A549 (cell line): ENCODE data around the gene TMEM129. TPM values are rescaled to one million over a fixed set of nuclear protein-coding genes. Genes with fewer than 3 reads are reported as not detected.

ENCODE experiments used
- ATAC-seq, 2 experiments: fragments of 200-7000 bp in 1 of 2; fragments of >200 bp in 1 of 2; cut with Nextera tagmentation in 1 of 2; cut with Tn5 transposase in 1 of 2; 3 replicates each; pipeline versions ENCODE4 v1.8.0 to v1.9.1; 2018 to 2020; ENCODE audit warnings: mild to moderate bottlenecking in 1 of 2, moderate library complexity in 1 of 2
- CTCF ChIA-PET: fragments of 300-600 bp; sonication (Branson Sonifier 250); formaldehyde crosslinking; extraction: SDS; loops from one replicate; lab custom pipeline; 2021; ENCODE audit warnings: antibody characterized with exemption, inconsistent platforms; lab: Yijun Ruan, JAX
- POLR2A ChIA-PET: fragments of 350-600 bp; formaldehyde crosslinking; extraction: SDS; loops from one replicate; lab custom pipeline; 2021; ENCODE audit warnings: antibody characterized with exemption, inconsistent platforms; lab: Yijun Ruan, JAX
- DNase-seq, 2 experiments: peaks; one replicate each; pipeline versions ENCODE4 v3.0.0 to v3.0.0-alpha.2; 2011 to 2016; ENCODE audit warnings: low read depth in 1 of 2, low spot score in 1 of 2
- FAIRE-seq: peaks from 2 replicates; lab custom pipeline; 2011; peaks lifted over from hg19 to GRCh38; lab: Jason Lieb, UNC
- H3K27ac ChIP-seq, 2 experiments: fragments of >200 bp; sonication (Bioruptor Twin); formaldehyde crosslinking; 3 replicates each; pipeline ENCODE4 v1.5.1; 2016 to 2017
- H3K4me1 ChIP-seq: fragments of >200 bp; sonication (Bioruptor Twin); formaldehyde crosslinking; 3 replicates; pipeline ENCODE4 v1.6.1; 2016
- H3K4me2 ChIP-seq: fragments of >200 bp; sonication (Bioruptor Twin); formaldehyde crosslinking; 3 replicates; pipeline ENCODE4 v1.6.1; 2016
- H3K4me3 ChIP-seq: fragments of >200 bp; sonication (Bioruptor Twin); formaldehyde crosslinking; 3 replicates; pipeline ENCODE4 v1.5.1; 2016
- H3K9me3 ChIP-seq: fragments of >200 bp; sonication (Bioruptor Twin); formaldehyde crosslinking; 3 replicates; pipeline ENCODE4 v1.6.1; 2016
- BHLHE40 ChIP-seq: IDR thresholded peaks from 2 replicates; pipeline ENCODE4 v1.6.1; 2012; ENCODE audit warnings: low read depth, low read length, inconsistent platforms
- CBX2 ChIP-seq: fragments of 200-600 bp; sonication (generic); IDR thresholded peaks from 2 replicates; pipeline ENCODE4 v1.6.1; 2016; ENCODE audit warnings: low read depth, mild to moderate bottlenecking, borderline replicate concordance
- CEBPB ChIP-seq, 2 experiments: fragments of >200 bp in 1 of 2; sonication (Bioruptor Twin) in 1 of 2; formaldehyde crosslinking in 1 of 2; IDR thresholded peaks; 2 replicates each; pipeline ENCODE4 v1.6.1; 2012 to 2016
- CHD4 ChIP-seq: fragments of 200-600 bp; sonication (generic); IDR thresholded peaks from 2 replicates; pipeline ENCODE4 v1.6.1; 2016; ENCODE audit warnings: antibody characterized with exemption, mild to moderate bottlenecking, borderline replicate concordance
- EP300 ChIP-seq, 2 experiments: fragments of >200 bp; sonication (Bioruptor Twin); formaldehyde crosslinking; IDR thresholded peaks; 2 replicates in 1 of 2; 3 replicates in 1 of 2; pipeline ENCODE4 v1.6.1; 2016 to 2017
- ESRRA ChIP-seq: fragments of 150-350 bp; IDR thresholded peaks from 2 replicates; pipeline ENCODE4 v1.6.1; 2014; ENCODE audit warnings: mild to moderate bottlenecking, low read length, borderline replicate concordance
- FOXS1 ChIP-seq: fragments of 250-450 bp; sonication (Bioruptor Pico); IDR thresholded peaks from 2 replicates; pipeline ENCODE4 v1.5.0; 2020; ENCODE audit warnings: mild to moderate bottlenecking, moderate library complexity
- HEYL ChIP-seq: fragments of 250-450 bp; sonication (Bioruptor Pico); IDR thresholded peaks from 2 replicates; pipeline ENCODE4 v1.8.0; 2021; ENCODE audit warnings: mild to moderate bottlenecking, moderate library complexity
- HOXB13 ChIP-seq: fragments of 250-450 bp; sonication (Bioruptor Pico); IDR thresholded peaks from 2 replicates; pipeline ENCODE4 v1.5.0; 2020; ENCODE audit warnings: low read depth, mild to moderate bottlenecking, moderate library complexity
- JUNB ChIP-seq: fragments of >200 bp; sonication (Bioruptor Twin); formaldehyde crosslinking; IDR thresholded peaks from 2 replicates; pipeline ENCODE4 v1.6.1; 2016
- KDM1A ChIP-seq: fragments of 200-600 bp; sonication (generic); IDR thresholded peaks from 2 replicates; pipeline ENCODE4 v1.6.1; 2016; ENCODE audit warnings: low read depth, mild to moderate bottlenecking
- KDM5A ChIP-seq: fragments of 200-600 bp; sonication (generic); IDR thresholded peaks from 2 replicates; pipeline ENCODE4 v1.6.1; 2016; ENCODE audit warnings: antibody characterized with exemption, mild to moderate bottlenecking
- MAFK ChIP-seq: fragments of 450-650 bp; IDR thresholded peaks from 2 replicates; pipeline ENCODE4 v1.6.1; 2014; ENCODE audit not compliant: partially characterized antibody
- MAZ ChIP-seq: fragments of 150-350 bp; IDR thresholded peaks from 2 replicates; pipeline ENCODE4 v1.6.1; 2014; ENCODE audit warnings: antibody characterized with exemption, low read depth, low read length, borderline replicate concordance
- NFE2L2 ChIP-seq: fragments of 150-350 bp; conservative IDR thresholded peaks from 2 replicates; pipeline ENCODE4 v1.6.1; 2014; ENCODE audit warnings: low read length
- PHF8 ChIP-seq: fragments of 200-600 bp; sonication (generic); IDR thresholded peaks from 2 replicates; pipeline ENCODE4 v1.6.1; 2016; ENCODE audit warnings: low read depth, mild to moderate bottlenecking, antibody characterized with exemption, moderate library complexity, borderline replicate concordance
- RAD21 ChIP-seq, 2 experiments: fragments of >200 bp in 1 of 2; sonication (Bioruptor Twin) in 1 of 2; formaldehyde crosslinking in 1 of 2; IDR thresholded peaks in 1 of 2; conservative IDR thresholded peaks in 1 of 2; 2 replicates in 1 of 2; 3 replicates in 1 of 2; pipeline ENCODE4 v1.6.1; 2012 to 2018; ENCODE audit warnings: inconsistent platforms in 1 of 2
- RARB ChIP-seq: fragments of 250-450 bp; sonication (Bioruptor Pico); IDR thresholded peaks from 2 replicates; pipeline ENCODE4 v1.8.0; 2021; ENCODE audit warnings: mild to moderate bottlenecking, moderate library complexity
- SMC3 ChIP-seq: fragments of >200 bp; sonication (Bioruptor Twin); formaldehyde crosslinking; IDR thresholded peaks from 3 replicates; pipeline ENCODE4 v1.6.1; 2018; ENCODE audit warnings: inconsistent platforms
- SREBF2 ChIP-seq: fragments of 450-650 bp; IDR thresholded peaks from 2 replicates; pipeline ENCODE4 v1.6.1; 2014; ENCODE audit warnings: mild to moderate bottlenecking, moderate library complexity
- TFCP2L1 ChIP-seq: fragments of 250-450 bp; sonication (Bioruptor Pico); IDR thresholded peaks from 2 replicates; pipeline ENCODE4 v1.5.0; 2021; ENCODE audit warnings: mild to moderate bottlenecking
- ZC3H11A ChIP-seq: fragments of 450-650 bp; IDR thresholded peaks from 2 replicates; pipeline ENCODE4 v1.6.1; 2014; ENCODE audit warnings: antibody characterized with exemption, mild to moderate bottlenecking
- ZFP36 ChIP-seq: fragments of 450-650 bp; IDR thresholded peaks from 2 replicates; pipeline ENCODE4 v1.6.1; 2014; ENCODE audit warnings: borderline replicate concordance; ENCODE audit not compliant: partially characterized antibody
- ZSCAN20 ChIP-seq: fragments of 250-450 bp; sonication (Bioruptor Pico); IDR thresholded peaks from 2 replicates; pipeline ENCODE4 v1.8.0; 2022; ENCODE audit warnings: mild to moderate bottlenecking, moderate library complexity
- WGBS: methylation state at CpG from one replicate; pipeline ENCODE4 v1.1.6; 2017; ENCODE audit errors: missing lambda C conversion rate; 5-methylcytosine and 5-hydroxymethylcytosine counted together
- polyA plus RNA-seq, 4 experiments: library from polyadenylated mRNA; depleted of rRNA in 3 of 4; stranded (reverse); fragments of >200 nt; fragmentation: RNase III in 1 of 4; extraction: RNeasy Plus Mini Kit Qiagen cat#74134 plus additional on column Dnase treatment in 1 of 4; gene quantifications; 2 replicates in 3 of 4; 3 replicates in 1 of 4; pipeline ENCODE4 v1.2.3, GENCODE V29; 2011 to 2017
- TF ChIP-seq, protein P1 (sequence below): fragments of >200 bp; sonication (Bioruptor Twin); formaldehyde crosslinking; IDR thresholded peaks from 3 replicates; pipeline ENCODE4 v1.5.1; 2016
- TF ChIP-seq, protein P2 (sequence below): IDR thresholded peaks from 2 replicates; pipeline ENCODE4 v1.6.1; 2012
- TF ChIP-seq, protein P3 (sequence below): fragments of 250-450 bp; sonication (Bioruptor Pico); IDR thresholded peaks from 2 replicates; pipeline ENCODE4 v1.5.0; 2021; ENCODE audit warnings: mild to moderate bottlenecking, moderate library complexity, borderline replicate concordance

Gene TMEM129
- polyA plus RNA-seq, 2 of the 4 experiments (the other 2 are of a cell fraction), result 12.7 to 20.4 TPM

GRCh38 chr4:1693131-1693896, 27.8 kb downstream of the TMEM129 start:
- CTCF ChIA-PET, result interaction anchor here (0.8 to 10.3 kb wide), 19 partner anchors 8 to 209 kb away, joined by 3 to 108 read pairs (median 4); partner anchors contain the start of genes SLBP and TMEM129
- no peak overlapping the region for H3K4me2 ChIP-seq
- TF ChIP-seq RAD21 (conservative IDR thresholded peaks at IDR 0.05 in 1 of 2, IDR thresholded peaks at IDR 0.05 in 1 of 2) (peak; percentile 36 to 45), SREBF2 (no peak), TFCP2L1 (CRISPR knock-in tag) (no peak), HEYL (CRISPR knock-in tag) (no peak), CEBPB (IDR thresholded peaks at IDR 0.05) (peak; percentile 80 to 90), BHLHE40 (no peak), ESRRA (no peak), JUNB (no peak), CHD4 (no peak), FOXS1 (CRISPR knock-in tag) (no peak), MAZ (no peak), ZFP36 (peak; percentile 87), SMC3 (peak; percentile 53), MAFK (no peak)
- TF ChIP-seq, protein P1, sequence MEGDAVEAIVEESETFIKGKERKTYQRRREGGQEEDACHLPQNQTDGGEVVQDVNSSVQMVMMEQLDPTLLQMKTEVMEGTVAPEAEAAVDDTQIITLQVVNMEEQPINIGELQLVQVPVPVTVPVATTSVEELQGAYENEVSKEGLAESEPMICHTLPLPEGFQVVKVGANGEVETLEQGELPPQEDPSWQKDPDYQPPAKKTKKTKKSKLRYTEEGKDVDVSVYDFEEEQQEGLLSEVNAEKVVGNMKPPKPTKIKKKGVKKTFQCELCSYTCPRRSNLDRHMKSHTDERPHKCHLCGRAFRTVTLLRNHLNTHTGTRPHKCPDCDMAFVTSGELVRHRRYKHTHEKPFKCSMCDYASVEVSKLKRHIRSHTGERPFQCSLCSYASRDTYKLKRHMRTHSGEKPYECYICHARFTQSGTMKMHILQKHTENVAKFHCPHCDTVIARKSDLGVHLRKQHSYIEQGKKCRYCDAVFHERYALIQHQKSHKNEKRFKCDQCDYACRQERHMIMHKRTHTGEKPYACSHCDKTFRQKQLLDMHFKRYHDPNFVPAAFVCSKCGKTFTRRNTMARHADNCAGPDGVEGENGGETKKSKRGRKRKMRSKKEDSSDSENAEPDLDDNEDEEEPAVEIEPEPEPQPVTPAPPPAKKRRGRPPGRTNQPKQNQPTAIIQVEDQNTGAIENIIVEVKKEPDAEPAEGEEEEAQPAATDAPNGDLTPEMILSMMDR, result peak; percentile 64
- TF ChIP-seq, protein P2, sequence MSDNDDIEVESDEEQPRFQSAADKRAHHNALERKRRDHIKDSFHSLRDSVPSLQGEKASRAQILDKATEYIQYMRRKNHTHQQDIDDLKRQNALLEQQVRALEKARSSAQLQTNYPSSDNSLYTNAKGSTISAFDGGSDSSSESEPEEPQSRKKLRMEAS, result peak; percentile 26; the same call in 1 of the 2 replicates
- H3K27ac ChIP-seq, result no peak overlapping the region
- POLR2A ChIA-PET, result interaction anchor here (1.0 to 1.5 kb wide), 3 partner anchors 19 to 34 kb away, joined by 4 to 21 read pairs (median 5); partner anchors contain the start of gene SLBP
- ATAC-seq, result peak; percentile 94 to 95
- WGBS, result 49% methylated on average over 7 of the region's 7 CpGs
- no peaks in the 10 kb centered on the region for H3K9me3 ChIP-seq
- no peak overlapping the region for H3K4me3 ChIP-seq
- peak; percentile 58 to 87 for DNase-seq
- FAIRE-seq, result no peak
- H3K4me1 ChIP-seq, result no peaks in the 10 kb centered on the region

- ChIA-PET CTCF (interaction anchor here (0.9 to 10.3 kb wide), 6 partner anchors 10 to 118 kb away, joined by 4 to 108 read pairs (median 5); no protein-coding TSS in a partner anchor), POLR2A (interaction anchor here (1.1 kb wide), 1 partner anchor 21 kb away, joined by 4 read pairs; the partner anchor contains the start of gene SLBP)
- whole genome bisulfite sequencing, result 78% methylated on average over 7 of the region's 9 CpGs
- Histone ChIP-seq H3K27ac (no peak overlapping the region), H3K4me3 (no peak overlapping the region), H3K4me1 (no peaks in the 10 kb centered on the region), H3K4me2 (no peak overlapping the region), H3K9me3 (no peaks in the 10 kb centered on the region)
- FAIRE-seq, result no peak
- TF ChIP-seq HOXB13 (no peak), ZC3H11A (no peak), ZSCAN20 (CRISPR knock-in tag) (no peak)
- no peak for DNase-seq
- no peak for ATAC-seq
These were observed 29.3 kb downstream of the TMEM129 start for GRCh38 chr4:1691737-1692373.

DNA sequence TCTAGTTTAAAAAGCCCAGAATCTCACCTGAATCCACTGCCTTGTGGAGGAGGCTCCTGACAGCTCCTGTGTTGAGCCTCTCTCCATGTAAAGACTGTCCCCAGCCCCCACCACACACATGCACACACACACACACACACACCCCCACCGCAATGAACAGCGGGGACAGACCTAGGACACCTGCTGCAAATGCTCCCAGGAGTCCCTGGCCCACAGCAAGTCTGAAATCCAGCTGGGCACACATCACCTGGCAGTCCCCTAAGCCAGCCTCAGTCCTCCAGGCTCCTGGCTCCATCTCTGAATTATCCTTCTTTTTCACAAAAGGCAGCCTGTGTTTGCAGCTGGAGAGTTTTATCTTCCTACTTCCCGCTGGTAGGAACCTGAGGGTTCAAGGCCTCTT, 30.4 kb downstream of the TMEM129 start:
- DNase-seq, result no peak
- TF ChIP-seq HEYL (CRISPR knock-in tag) (no peak), EP300 (IDR thresholded peaks at IDR 0.05) (no peak), ZFP36 (no peak), KDM1A (no peak), PHF8 (no peak), KDM5A (no peak), RARB (CRISPR knock-in tag) (no peak), NFE2L2 (no peak), CBX2 (no peak)
- TF ChIP-seq, protein P3, sequence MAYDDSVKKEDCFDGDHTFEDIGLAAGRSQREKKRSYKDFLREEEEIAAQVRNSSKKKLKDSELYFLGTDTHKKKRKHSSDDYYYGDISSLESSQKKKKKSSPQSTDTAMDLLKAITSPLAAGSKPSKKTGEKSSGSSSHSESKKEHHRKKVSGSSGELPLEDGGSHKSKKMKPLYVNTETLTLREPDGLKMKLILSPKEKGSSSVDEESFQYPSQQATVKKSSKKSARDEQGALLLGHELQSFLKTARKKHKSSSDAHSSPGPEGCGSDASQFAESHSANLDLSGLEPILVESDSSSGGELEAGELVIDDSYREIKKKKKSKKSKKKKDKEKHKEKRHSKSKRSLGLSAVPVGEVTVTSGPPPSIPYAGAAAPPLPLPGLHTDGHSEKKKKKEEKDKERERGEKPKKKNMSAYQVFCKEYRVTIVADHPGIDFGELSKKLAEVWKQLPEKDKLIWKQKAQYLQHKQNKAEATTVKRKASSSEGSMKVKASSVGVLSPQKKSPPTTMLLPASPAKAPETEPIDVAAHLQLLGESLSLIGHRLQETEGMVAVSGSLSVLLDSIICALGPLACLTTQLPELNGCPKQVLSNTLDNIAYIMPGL, result no peak
- H3K4me3 ChIP-seq, result no peak overlapping the region
- FAIRE-seq, result no peak
- no peak for ATAC-seq
- H3K27ac ChIP-seq, result no peak overlapping the region
- H3K9me3 ChIP-seq, result no peaks in the 10 kb centered on the region
- H3K4me1 ChIP-seq, result no peaks in the 10 kb centered on the region
- 86% methylated on average over 3 of the region's 3 CpGs for WGBS
- ChIA-PET CTCF (interaction anchor here (1.5 to 10.3 kb wide), 2 partner anchors 11 to 38 kb away, joined by 5 to 108 read pairs; no protein-coding TSS in a partner anchor), POLR2A (interaction anchor here (1.1 kb wide), 1 partner anchor 22 kb away, joined by 4 read pairs; the partner anchor contains the start of gene SLBP)
- H3K4me2 ChIP-seq, result no peak overlapping the region
